SU-DHL-6 (cell line): ENCODE measurements around the gene ALOX12.
A peak's percentile ranks its signal among the peaks of the same experiment; 100 is the strongest.

ENCODE experiments used
- H2AFZ ChIP-seq: fragments of 200-600 bp; sonication (generic); 2 replicates; pipeline ENCODE4 v1.6.1; 2014; ENCODE audit warnings: low read depth, mild to moderate bottlenecking, moderate library complexity, mixed read lengths, antibody characterized with exemption, low read length; ENCODE audit not compliant: severe bottlenecking
- H3F3A ChIP-seq: fragments of 200-600 bp; shearing (Covaris generic); 2 replicates; pipeline ENCODE4 v1.6.0; 2016; ENCODE audit warnings: antibody characterized with exemption, mild to moderate bottlenecking; ENCODE audit not compliant: insufficient read depth
- H3K27ac ChIP-seq: fragments of 200-600 bp; sonication (generic); 2 replicates; pipeline ENCODE4 v1.5.1; 2016; ENCODE audit warnings: low read depth, mild to moderate bottlenecking, low read length, moderate library complexity, mixed read lengths
- H3K27me3 ChIP-seq: fragments of 200-600 bp; sonication (generic), shearing (Covaris generic); 2 replicates; pipeline ENCODE4 v1.6.0; 2014; ENCODE audit warnings: mild to moderate bottlenecking, low read length
- H3K36me3 ChIP-seq: fragments of 200-600 bp; sonication (generic); 2 replicates; pipeline ENCODE4 v1.6.1; 2014; ENCODE audit warnings: mild to moderate bottlenecking, low read length, mixed read lengths
- H3K4me2 ChIP-seq: fragments of 300-600, 200-600 bp; shearing (Covaris generic), sonication (generic); 2 replicates; pipeline ENCODE4 v1.6.0; 2014; ENCODE audit warnings: low read length, low read depth, mild to moderate bottlenecking; ENCODE audit not compliant: poor library complexity, severe bottlenecking
- H3K4me3 ChIP-seq: fragments of 200-600 bp; sonication (generic); 2 replicates; pipeline ENCODE4 v1.5.1; 2014; ENCODE audit warnings: antibody characterized with exemption, low read length, mild to moderate bottlenecking, mixed read lengths; ENCODE audit not compliant: insufficient read depth, poor library complexity, severe bottlenecking
- H3K79me2 ChIP-seq: fragments of 200-600 bp; sonication (generic); 2 replicates; pipeline ENCODE4 v1.6.1; 2014; ENCODE audit warnings: mild to moderate bottlenecking, low read length, moderate library complexity; ENCODE audit not compliant: insufficient read depth
- H3K9ac ChIP-seq: fragments of 200-600 bp; sonication (generic); 2 replicates; pipeline ENCODE4 v1.7.0; 2014; ENCODE audit warnings: mild to moderate bottlenecking, low read length
- H3K9me2 ChIP-seq: fragments of 200-600 bp; sonication (generic); replicated peaks from 2 replicates; pipeline ENCODE4 v1.6.1; 2014; ENCODE audit warnings: low read length; ENCODE audit not compliant: insufficient read depth
- H3K9me3 ChIP-seq: fragments of 200-600 bp; sonication (generic); 2 replicates; pipeline ENCODE4 v1.6.1; 2014; ENCODE audit warnings: low read length, mixed read lengths; ENCODE audit not compliant: insufficient read depth
- H4K20me1 ChIP-seq: fragments of 200-600 bp; sonication (generic); 2 replicates; pipeline ENCODE4 v1.6.1; 2014; ENCODE audit warnings: low read depth, mild to moderate bottlenecking, antibody characterized with exemption, low read length, moderate library complexity, mixed read lengths
- CTCF ChIP-seq: fragments of 200-600 bp; sonication (generic); IDR thresholded peaks from one replicate; pipeline ENCODE4 v1.5.1; 2017; ENCODE audit warnings: antibody characterized with exemption, mild to moderate bottlenecking, low read length, moderate library complexity; ENCODE audit not compliant: insufficient read depth, poor library complexity, severe bottlenecking
- EZH2phosphoT487 ChIP-seq: fragments of 200-600 bp; sonication (generic), shearing (Covaris generic); conservative IDR thresholded peaks from 2 replicates; pipeline ENCODE4 v1.6.1; 2018; ENCODE audit warnings: mild to moderate bottlenecking, antibody characterized with exemption, low read length, moderate library complexity, mixed read lengths

ALOX12 gene

GRCh38 chr17:7029096-7029495 lies 33.2 kb downstream of the ALOX12 start:
- no peak overlapping the region for H3K27ac ChIP-seq

GRCh38 chr17:7029659-7030058 lies 33.8 kb downstream of the ALOX12 start:
- no peaks in the 10 kb centered on the region for H3K9me3 ChIP-seq
- no peak overlapping the region for H3K27ac ChIP-seq
- H3K4me2 ChIP-seq, result no peak overlapping the region
- H3K9ac ChIP-seq, result no peak overlapping the region
- no peaks in the 10 kb centered on the region for H4K20me1 ChIP-seq
- no peaks in the 10 kb centered on the region for H3K36me3 ChIP-seq
- H3K79me2 ChIP-seq, result no peaks in the 10 kb centered on the region
- H3K27me3 ChIP-seq, result no peaks in the 10 kb centered on the region
- no peaks in the 10 kb centered on the region for H3K9me2 ChIP-seq
- no peaks in the 10 kb centered on the region; the same call in 1 of the 2 replicates for H3F3A ChIP-seq
- H3K4me3 ChIP-seq, result no peak overlapping the region
- no peak overlapping the region for H2AFZ ChIP-seq
- TF ChIP-seq CTCF, result no peak
- no peak for TF ChIP-seq EZH2phosphoT487

More at GRCh38 chr17:7029096-7029495, 33.2 kb downstream of the ALOX12 start:
- Histone ChIP-seq H3K9me3 (no peaks in the 10 kb centered on the region), H3K4me2 (no peak overlapping the region), H3K4me3 (no peak overlapping the region), H3K79me2 (no peaks in the 10 kb centered on the region), H4K20me1 (no peaks in the 10 kb centered on the region), H3K9ac (no peak overlapping the region), H3K27me3 (no peaks in the 10 kb centered on the region), H3F3A (no peaks in the 10 kb centered on the region; the same call in 1 of the 2 replicates), H2AFZ (no peak overlapping the region), H3K9me2 (no peaks in the 10 kb centered on the region), H3K36me3 (no peaks in the 10 kb centered on the region)
- TF ChIP-seq CTCF, result no peak
- no peak for TF ChIP-seq EZH2phosphoT487

GRCh38 chr17:7034955-7035590 lies 39.2 kb downstream of the ALOX12 start:
- H3K9me3 ChIP-seq, result no peaks in the 10 kb centered on the region
- no peaks in the 10 kb centered on the region for H3K79me2 ChIP-seq
- H3K4me2 ChIP-seq, result peak overlapping the region; percentile 83
- H3K27ac ChIP-seq, result peak overlapping the region; percentile 61
- TF ChIP-seq EZH2phosphoT487, result no peak
- no peak for TF ChIP-seq CTCF
- H3K9me2 ChIP-seq, result no peaks in the 10 kb centered on the region
- peak overlapping the region; percentile 96 for H3K4me3 ChIP-seq
- H2AFZ ChIP-seq, result peak overlapping the region; percentile 84
- H3F3A ChIP-seq, result no peaks in the 10 kb centered on the region; the same call in 1 of the 2 replicates
- H3K27me3 ChIP-seq, result no peaks in the 10 kb centered on the region
- H3K36me3 ChIP-seq, result no peaks in the 10 kb centered on the region
- H4K20me1 ChIP-seq, result no peaks in the 10 kb centered on the region
- peak overlapping the region; percentile 88 for H3K9ac ChIP-seq
